ENCODE data around the gene UBE2M.
A peak's percentile ranks its signal among the peaks of the same experiment; 100 is the strongest.

Gene UBE2M

GRCh38 chr19:58538257-58539168, 19.9 kb downstream of the UBE2M start:
- DNase-seq = no peak

DNA sequence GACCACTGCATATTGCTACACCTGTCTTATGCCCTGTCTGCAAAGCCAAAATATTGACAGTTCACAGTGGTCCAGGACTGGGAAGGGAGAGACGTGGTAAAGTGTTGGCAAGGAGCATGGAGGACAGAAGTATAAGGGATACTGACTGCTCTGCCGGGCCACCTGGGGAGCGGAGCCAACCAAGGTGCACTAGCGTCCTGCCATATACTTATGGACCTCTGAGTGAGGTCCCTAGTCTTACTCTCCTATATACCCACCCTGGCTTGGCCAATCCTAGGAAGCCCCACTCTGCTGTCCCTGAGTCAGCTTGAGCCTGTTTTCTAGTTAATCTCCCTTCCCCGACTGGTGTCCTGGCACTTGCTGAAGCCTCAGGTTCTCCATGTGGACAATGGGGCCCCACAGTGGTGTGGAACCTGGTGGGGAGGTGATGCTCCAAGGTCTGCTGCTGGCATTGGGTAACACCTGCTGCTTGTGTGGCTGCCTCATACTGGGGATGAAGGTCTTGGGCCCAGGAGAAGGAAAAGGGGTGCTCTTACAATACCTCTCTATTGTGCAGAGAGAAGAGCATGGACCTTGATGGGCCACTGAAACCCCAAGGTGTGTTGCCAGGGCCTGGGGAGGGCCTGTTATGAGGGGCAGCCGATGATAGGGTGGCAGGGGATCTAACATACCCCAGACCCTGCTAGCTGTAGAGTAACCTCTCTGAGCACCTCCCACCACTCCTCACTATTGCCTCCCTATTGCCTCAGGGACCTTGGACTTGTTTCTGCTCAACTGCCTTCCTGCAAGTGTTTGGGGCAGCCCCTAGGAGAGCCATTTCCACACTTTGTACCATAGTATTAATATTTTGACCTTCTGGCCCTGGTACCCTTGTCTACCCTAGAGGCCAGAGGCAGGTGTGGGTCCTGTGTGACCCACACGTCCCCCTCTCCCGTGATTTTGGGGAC, 21.3 kb downstream of the UBE2M start:
- no peak for DNase-seq

GRCh38 chr19:58535857-58536256, 22.6 kb downstream of the UBE2M start:
- DNase-seq = no peak

DNA sequence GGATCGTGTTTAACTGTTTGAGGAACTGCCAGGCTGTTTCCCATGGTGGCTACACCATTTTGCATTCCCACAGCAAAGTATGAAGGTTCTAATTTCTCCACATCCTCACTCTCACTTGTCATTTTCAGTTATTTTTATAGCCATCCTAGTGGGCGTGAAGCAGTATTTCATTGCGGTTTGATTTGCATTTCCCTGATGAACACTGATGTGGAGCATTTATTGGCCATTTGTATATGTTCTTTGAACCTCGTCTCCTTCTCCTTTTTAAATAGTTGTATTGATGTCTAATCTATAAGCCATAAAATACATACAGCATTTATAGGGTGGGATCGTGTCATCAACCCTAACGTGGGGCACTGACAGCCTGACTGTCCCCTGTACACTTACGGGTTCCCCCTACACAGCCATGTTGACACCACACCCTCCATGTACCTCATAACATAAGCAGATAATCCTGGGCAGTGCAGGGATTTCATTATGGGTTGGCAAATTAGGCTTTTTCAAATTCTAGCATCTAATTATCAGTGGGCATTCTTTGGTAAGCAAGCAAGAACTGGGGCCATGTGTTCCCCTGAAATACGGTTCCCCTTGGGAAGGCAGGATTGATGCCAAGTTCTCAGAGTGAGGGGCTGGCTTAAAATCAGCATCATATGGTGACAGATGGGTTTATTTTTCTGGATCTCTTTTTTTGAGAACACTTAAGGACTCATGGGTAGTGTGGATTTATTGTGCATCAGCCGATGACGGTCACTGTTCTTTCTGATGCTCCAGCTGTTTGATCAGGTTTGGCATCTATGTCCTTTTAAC, 27.2 kb downstream of the UBE2M start:
- DNase-seq = no peak

DNA sequence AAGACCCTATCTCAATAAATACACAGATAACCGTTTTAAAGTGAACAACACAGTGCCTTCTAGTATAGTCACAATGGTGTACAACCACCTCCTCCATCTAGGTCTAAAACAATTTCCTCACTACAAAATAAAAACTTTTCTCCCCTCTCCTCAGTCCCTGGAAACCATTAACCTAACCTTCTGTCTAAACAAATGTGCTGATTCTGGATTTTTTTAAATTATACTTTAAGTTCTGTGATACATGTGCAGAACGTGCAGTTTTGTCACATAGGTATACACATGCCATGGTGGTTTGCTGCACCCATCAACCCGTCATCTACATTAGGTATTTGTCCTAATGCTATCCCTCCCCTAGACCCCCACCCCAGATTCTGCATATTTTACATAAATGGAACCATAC, 29.0 kb downstream of the UBE2M start:
- no peak for DNase-seq

GRCh38 chr19:58522709-58523108, 35.7 kb downstream of the UBE2M start:
- no peak for DNase-seq

DNA sequence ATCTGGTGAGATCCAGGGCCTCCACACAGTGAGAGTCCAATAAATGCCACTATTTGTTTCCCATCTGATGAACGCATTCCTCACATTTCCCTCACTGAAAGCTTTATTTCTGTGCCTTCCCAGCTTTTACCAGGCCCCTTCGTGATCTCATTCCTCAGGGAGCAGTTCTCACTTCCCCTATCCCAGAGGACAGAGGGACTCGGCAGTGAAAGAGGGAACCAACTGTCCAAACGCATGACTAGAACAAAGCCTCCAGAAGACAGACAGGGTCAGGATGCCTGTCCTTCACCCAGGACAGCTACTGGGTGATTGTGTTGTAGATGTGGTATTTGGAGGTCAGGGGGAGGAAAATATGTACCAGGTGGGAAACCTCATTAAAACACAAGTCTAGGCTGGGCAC, 36.8 kb downstream of the UBE2M start:
- DNase-seq = no peak

DNA sequence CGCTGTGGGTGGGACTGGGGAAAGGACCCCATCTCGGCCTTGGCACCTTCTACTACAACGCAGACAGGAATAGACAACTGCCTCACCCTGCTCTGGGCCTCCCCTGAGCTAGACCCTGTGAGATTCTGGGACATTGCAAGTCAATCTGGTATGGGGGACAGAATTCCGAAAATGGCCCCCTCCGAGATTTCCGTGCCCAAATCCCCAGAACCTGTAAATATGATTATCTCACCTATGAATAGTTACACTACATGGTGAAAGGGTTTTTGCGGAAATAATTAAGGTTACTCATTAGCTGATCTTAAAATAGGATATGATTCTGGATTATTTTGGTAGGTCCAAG, 38.2 kb downstream of the UBE2M start:
- no peak for DNase-seq

GRCh38 chr19:58519355-58520256, 38.8 kb downstream of the UBE2M start, which contains the start of gene ZBTB45:
Gene ZBTB45 (minus strand): TSS chr19:58519810. CDS start chr19:58517673, 2,137 bp downstream.
- peak; percentile 84 for DNase-seq

GRCh38 chr19:58519087-58519354, 39.4 kb downstream of the UBE2M start:
- no peak for DNase-seq

GRCh38 chr19:58518256-58519086, 39.9 kb downstream of the UBE2M start:
- no peak for DNase-seq

- no peak for DNase-seq
Measured at GRCh38 chr19:58516964-58517833, 41.2 kb downstream of the UBE2M start.

GRCh38 chr19:58516246-58516836, 42.1 kb downstream of the UBE2M start:
- DNase-seq = no peak

DNA sequence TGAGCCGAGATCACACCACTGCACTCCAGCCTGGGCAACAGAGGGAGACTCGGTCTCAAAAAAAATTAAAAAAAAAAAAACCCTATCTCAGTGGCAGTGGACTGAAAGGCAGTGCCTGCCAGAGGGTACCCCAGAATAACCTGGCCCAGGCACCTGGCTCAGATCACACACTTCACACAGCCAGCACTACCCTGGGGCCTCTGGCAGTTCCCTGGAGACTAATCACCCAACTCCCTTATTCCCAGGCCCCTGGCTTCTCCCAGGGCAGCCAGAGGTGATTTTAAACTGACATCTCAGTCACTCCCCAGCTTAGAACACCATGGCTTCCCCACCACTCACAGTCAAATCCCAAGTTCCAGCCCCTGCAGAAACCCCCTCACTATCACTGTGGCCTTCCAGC, 43.2 kb downstream of the UBE2M start:
- DNase-seq = no peak

DNA sequence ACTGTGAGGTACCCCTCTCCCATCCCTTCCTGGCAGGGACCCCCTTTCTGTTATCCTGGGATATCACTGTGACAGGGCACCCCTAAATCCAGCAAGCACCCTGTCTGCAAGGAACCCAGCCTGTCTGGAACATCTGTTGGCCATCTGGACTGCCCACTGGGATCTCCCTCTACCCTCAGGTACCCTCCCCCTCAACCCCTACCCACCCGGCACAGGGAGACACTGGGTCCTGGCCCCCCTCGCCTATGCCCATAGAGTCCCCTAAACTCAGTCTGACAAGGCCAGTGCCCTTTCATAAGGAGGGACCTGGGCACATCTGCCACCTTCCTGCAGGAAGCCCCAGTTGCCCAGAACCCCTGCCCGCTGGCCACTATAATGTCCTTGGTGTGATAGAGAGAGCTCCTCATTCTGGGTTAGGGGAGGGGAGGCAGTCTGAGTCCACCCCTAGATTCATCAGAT, 43.8 kb downstream of the UBE2M start:
- no peak for DNase-seq

- DNase-seq = peak; percentile 32
Measured at GRCh38 chr19:58513694-58514563, 44.5 kb downstream of the UBE2M start.

DNA sequence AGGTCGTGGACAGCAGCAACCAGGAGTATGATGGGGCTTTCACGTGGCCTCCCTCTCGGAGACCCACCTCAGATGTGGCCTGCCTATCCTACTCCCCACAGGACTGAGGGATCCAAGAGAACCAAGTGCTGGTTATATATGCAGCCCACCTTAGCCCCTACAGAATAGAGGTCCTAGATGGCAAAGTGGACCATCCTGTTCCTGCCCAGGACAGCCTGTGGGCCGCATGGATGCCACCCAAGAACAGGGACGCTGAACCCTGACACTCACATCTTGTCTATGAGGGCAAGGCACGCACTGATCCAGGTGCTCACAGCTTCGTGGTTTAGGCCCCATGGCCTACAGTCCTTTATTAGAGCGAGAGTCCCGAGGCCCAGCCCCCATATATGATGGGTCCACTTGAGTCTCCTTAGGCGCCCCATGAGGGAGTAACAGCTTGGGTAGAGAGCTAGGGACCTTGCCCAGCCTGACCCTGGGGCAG, 45.2 kb downstream of the UBE2M start:
- DNase-seq = no peak

All from SIG-M5 (cell line).